ENCODE measurements around the gene EPB41L4B. TPM values are rescaled to one million over a fixed set of nuclear protein-coding genes. Genes with fewer than 3 reads are reported as not detected.

The EPB41L4B gene
- total and polyA plus RNA-seq, 2 experiments from 2014 or later = 11.0 to 32.2 TPM

- Histone ChIP-seq H3K27me3 (ENCODE audit: insufficient read depth) (no peaks in the 10 kb centered on the region), H4K20me1 (replicated peaks; ENCODE audit: insufficient read depth) (no peaks in the 10 kb centered on the region), H3F3A (replicated peaks; ENCODE audit: low read depth) (no peaks in the 10 kb centered on the region), H3K4me3 (no peak overlapping the region), H3K4me1 (ENCODE audit: insufficient read depth) (peaks cover 8% of the 10 kb centered on the region; the same call in 1 of the 2 replicates), H2AFZ (peak overlapping the region; percentile 94), H3K79me2 (replicated peaks; ENCODE audit: insufficient read depth) (no peaks in the 10 kb centered on the region), H3K4me2 (no peak overlapping the region), H3K9me2 (ENCODE audit: insufficient read depth) (peaks cover 3% of the 10 kb centered on the region; the same call in 1 of the 2 replicates), H3K36me3 (ENCODE audit: insufficient read depth) (no peaks in the 10 kb centered on the region), H3K27ac (ENCODE audit: low read depth) (no peak overlapping the region)
- no peak overlapping the region for H3K27ac Mint-ChIP-seq
- H3K9me3 Mint-ChIP-seq = no peaks in the 10 kb centered on the region
- no peaks in the 10 kb centered on the region for H3K36me3 Mint-ChIP-seq (ENCODE audit: low read depth)
- ATAC-seq (peak; percentile 68), DNase-seq (ENCODE audit: low spot score) (no peak)
- H3K4me3 Mint-ChIP-seq = no peak overlapping the region; the same call in 2 of the 3 replicates
- peaks cover 19% of the 10 kb centered on the region for H3K4me1 Mint-ChIP-seq
- TF ChIP-seq CTCF (conservative IDR thresholded peaks at IDR 0.05; ENCODE audit: low read depth in 2 of 2) (no peak), NANOG (IDR thresholded peaks at IDR 0.05; ENCODE audit: borderline replicate concordance) (no peak), ZNF462 (CRISPR knock-in tag; IDR thresholded peaks at IDR 0.05) (no peak), ZNF114 (CRISPR knock-in tag; IDR thresholded peaks at IDR 0.05) (no peak), EZH2 (IDR thresholded peaks at IDR 0.05; ENCODE audit: low read depth, unreplicated experiment) (no peak), REST (IDR thresholded peaks at IDR 0.05; ENCODE audit: unreplicated experiment) (no peak), CREB1 (CRISPR knock-in tag; IDR thresholded peaks at IDR 0.05; ENCODE audit: low read depth) (no peak), JUNB (IDR thresholded peaks at IDR 0.05; ENCODE audit: unreplicated experiment) (no peak), ZNF331 (CRISPR knock-in tag; IDR thresholded peaks at IDR 0.05; ENCODE audit: low read depth) (no peak), STAT1 (IDR thresholded peaks at IDR 0.05; ENCODE audit: unreplicated experiment) (no peak), EZH2phosphoT487 (IDR thresholded peaks at IDR 0.05; ENCODE audit: unreplicated experiment) (no peak), POLR2AphosphoS5 (IDR thresholded peaks at IDR 0.05; ENCODE audit: low read depth) (no peak), ETS1 (IDR thresholded peaks at IDR 0.05) (no peak)
- peaks cover 7% of the 10 kb centered on the region for H3K27me3 Mint-ChIP-seq (ENCODE audit: insufficient read depth, low read depth, poor library complexity)
Measured at GRCh38 chr9:109328978-109329637, 8.2 kb upstream of the EPB41L4B start.
